ENCODE data around the gene NF2.

GRCh38 chr22:29747832-29748231 is 144.4 kb downstream of the NF2 start:
- TF ChIP-seq CTCF (IDR thresholded peaks at IDR 0.05) = no peak
- no peak for TF ChIP-seq ZFX (IDR thresholded peaks at IDR 0.05; ENCODE audit: borderline replicate concordance)
